TTC549 (cell line): ENCODE results near the gene CBFA2T2.
"Not testable (repeated sequence)": the region's sequence is repeated elsewhere in the genome, so short reads cannot be mapped to it uniquely, and the experiment has no call there.

Experiments
- FAIRE-seq: peaks from 2 replicates; lab custom pipeline; 2012; peaks lifted over from hg19 to GRCh38; lab: Jason Lieb, UNC

CBFA2T2 gene

DNA sequence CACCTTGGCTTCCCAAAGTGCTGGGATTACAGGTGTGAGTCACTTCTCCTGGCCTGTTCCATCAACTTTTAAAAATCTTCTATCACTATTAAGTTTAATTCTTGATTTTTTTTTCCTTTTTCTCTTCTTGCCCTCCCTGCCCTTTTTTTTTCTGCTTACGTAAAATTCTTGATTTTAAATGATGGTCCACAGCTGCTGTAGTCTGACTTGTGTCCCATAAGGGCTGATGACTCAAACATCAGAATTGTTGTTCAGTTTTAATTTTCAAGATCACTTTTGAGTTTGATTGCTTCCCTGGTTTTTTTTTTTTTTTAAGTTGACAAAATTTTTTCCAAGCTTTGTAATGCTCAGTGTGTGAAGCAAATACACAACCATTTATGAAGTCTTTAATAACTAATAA is 61.9 kb downstream of the CBFA2T2 start:
- no peak for FAIRE-seq

GRCh38 chr20:33552519-33552918 is 62.6 kb downstream of the CBFA2T2 start:
- FAIRE-seq = no peak

- no peak for FAIRE-seq
These were observed 63.6 kb downstream of the CBFA2T2 start for GRCh38 chr20:33553516-33553915.

DNA sequence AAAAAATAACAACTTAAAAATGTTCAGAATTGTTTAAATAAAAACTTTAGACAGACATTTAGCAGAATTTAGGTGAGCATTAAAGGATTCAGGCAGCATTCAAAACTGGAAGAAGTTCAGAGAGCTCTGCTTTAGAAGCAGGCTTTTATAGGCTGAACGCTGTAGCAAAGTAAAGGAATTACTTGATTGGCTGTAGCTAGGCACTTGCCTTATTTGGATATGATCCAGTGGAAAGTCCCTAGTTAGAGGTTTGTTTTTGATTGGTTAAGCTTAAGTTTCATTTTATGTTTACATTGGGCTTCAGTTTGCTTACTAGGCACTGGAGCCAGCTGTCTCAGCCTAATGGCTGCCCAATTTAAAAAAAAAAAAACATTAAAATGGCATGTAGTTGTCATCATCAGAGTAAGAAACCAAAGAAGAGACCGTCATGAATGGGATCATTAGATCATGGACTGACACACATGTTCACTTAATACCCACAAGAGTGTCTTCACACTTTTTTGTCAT is 65.1 kb downstream of the CBFA2T2 start:
- no peak for FAIRE-seq

DNA sequence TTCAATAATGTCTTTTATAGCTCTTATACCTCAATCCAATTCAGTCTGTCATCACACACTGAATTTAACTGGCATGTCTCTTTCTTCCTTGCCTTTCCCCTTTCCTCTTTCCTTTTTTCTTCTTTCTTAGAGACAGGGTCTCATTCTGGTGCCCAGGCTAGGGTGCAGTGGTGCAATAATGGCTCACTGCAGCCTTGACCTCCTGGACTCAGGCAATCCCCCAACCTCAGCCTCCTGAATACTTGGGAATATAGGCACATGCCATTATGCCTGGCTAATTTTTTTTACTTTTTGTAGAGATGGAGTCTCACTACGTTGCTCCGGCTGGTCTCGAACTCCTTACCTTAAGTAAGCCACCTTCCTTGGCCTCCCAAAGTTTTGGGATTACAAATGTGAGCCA is 65.9 kb downstream of the CBFA2T2 start:
- FAIRE-seq = no peak

DNA sequence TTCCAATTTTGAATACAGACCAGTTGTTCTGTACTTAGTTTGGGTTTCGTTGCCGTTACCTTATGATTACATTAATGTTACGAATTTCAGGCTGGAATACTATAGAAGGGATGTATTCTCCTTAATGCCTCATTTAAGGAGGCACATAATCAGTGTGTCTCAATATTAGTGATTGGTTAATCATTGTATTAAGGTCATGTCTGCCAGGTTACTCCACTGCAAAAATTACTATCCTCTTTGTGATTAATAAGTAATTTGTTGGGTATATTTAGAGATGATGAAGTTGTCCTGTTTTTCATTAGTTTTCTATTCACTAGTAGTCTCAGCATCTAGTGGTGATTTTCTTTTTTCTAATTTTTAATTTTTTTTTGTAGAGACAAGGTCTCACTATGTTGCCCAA is 66.3 kb downstream of the CBFA2T2 start:
- FAIRE-seq = no peak

DNA sequence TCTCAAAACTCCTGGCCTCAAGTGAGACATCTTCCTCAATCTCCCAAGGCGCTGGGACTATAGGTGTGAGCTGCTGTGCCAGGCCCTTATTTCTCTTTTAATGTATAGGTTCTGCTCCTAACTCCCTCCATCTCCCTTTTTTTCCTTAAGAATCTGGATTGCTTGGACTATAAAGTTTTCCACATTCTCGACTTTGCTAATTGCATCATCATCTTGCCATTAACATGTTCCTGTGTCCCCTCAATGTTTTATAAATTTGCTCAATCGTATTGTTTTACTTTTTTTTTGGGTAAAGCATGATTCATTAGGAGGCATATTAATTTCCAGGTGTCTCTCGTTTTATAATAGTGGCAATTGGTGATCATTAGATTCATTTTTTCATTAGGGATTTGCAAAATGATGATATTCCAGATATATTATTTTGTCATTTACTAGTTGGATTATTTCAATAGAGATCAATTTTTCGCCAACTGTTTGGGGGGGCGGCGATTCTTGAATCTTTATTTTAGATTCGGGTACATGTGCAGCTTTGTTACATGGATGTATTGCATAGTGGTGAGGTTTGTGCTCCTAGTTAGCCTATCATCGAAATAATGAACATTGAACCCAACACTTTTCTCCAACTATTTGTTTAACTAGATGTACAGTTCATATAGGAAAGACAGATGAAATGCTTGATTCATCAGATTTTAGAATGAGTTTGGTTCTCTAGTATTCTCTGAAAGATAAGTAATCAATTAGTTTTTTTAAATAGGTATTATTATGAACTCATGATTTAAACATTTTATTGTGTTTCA is 68.7 kb downstream of the CBFA2T2 start:
- FAIRE-seq = no peak

- no peak for FAIRE-seq
These were observed 69.3 kb downstream of the CBFA2T2 start for GRCh38 chr20:33559212-33559611.

- FAIRE-seq = no peak
These were observed 70.1 kb downstream of the CBFA2T2 start for GRCh38 chr20:33560026-33560425.

DNA sequence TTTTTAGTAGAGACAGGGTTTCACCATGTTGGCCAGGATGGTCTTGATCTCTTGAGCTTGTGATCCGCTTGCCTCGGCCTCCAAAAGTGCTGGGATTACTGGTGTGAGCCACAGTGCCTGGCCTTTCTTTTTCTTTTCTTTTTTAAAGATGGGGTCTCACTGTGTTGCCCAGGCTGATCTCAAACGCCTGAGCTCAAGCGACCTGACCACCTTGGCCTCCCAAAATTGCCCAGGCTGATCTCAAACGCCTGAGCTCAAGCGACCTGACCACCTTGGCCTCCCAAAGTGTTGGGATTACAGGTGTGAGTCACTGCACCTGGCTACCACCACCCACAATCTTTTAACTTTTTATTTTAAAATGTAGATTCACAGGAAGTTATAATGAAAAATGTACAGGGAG is 71.2 kb downstream of the CBFA2T2 start:
- FAIRE-seq = not testable (repeated sequence)

DNA sequence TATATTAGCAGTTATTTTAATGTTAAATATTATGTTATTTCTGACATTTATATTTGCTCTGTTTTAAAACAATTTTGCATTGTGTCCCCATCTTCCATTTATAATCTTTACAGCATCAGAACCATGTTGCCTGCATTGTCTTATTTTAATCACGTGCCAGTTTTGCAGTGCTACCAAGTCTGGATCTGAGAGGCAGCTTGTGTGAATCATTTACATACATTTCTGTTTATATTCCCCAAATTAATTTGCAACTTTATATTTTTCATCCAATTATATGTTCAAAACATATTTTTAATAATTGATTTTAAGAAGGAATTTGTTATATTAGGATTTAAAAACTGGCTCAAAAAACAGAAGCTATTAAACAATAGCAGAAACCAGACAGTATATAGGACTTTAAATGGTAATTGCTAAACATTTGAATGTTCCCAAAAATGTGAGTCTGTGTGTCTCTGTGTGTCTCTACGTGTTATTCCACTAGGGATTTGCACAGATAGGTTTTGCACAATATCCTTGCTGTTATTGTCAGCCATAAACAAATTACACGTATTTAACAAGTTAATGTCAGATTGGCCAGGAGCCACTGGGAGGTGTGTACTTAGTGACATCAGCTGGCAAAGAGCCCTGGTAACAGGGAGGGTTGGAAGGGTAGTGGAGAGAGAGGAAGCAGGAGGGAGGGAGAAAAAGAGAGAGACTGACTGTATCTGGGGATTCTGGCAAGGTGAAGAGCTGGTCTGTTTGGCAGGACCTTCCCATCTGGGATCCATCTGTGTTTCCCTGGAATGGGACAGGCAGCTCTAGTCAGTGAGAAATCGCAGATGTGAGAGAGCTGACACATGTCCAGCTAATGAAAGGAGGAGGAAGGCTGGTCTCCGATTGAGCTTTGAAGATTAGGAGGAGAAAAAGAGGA is 72.1 kb downstream of the CBFA2T2 start:
- no peak for FAIRE-seq

DNA sequence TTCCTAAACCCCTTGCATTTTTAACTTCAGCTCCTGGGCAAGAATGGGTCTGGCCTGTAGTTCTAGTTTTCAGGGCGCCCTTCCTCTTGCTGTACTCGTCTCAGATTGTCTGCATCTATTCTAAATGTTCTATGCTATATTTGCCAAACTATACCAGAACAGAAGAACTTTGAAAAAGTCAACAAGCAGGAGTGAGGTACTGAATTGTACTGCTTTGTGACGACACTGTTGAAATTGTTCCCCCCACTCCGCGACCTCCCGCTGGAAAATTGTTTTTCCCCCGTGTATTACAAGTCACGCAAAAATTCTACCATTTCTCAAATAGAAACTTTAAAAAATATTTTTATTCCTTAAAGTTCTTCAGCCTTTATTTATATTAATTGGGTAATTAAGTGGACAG is 73.9 kb downstream of the CBFA2T2 start:
- no peak for FAIRE-seq

DNA sequence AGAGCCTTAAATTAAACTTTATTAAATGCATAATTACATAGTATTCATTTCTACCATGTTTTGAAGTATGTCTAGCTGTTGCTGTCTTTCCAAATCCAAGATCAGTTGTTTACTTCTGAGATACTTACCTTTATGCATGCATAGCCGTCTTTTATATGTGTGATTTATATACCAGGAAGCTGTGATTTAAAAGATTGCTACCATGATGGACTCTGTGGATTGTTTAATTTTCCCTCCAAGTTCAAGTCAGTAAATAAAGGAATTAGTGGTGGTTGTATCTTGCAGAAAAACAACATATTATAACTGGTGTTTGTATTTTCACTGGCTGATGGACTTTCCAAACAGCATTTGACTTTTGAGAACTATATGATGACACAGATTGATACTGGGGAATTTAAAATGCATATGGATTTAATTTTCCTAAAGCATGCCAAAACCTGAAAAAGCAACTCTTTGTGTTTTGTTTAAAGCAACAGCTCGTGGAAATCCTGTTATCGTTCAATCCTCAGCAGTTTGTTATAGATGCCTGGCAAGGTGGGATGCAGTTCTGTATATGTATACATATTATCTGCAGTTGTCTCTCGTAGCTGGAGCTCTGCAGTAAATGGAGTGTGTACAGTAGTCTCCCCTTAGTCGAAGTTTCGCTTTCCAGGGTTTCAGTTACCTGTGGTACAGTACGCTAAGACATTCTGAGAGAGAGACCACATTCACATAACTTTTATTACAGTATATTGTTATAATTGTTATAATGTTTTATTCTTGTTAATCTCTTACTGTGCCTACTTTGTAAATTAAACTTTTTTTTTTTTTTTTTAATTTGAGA is 77.1 kb downstream of the CBFA2T2 start:
- FAIRE-seq = no peak

DNA sequence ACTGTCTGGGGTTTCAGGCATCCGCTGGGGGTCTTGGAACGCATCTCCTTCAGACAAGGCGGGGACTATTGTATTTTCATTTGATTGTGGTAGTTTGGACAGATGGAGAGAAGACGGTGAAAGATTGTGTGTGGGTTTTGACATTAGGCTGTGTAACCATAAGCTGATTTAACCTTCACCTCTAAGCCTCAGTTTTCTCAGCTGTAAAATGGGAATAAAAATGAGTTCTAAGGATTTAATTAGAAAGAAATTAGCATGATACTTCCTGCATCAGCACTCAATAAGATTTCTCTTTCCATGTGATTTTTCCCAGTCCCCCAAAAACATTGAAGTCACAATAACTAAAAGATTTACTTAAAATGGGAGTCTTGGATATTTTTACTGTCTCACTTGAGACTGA is 78.1 kb downstream of the CBFA2T2 start:
- no peak for FAIRE-seq

DNA sequence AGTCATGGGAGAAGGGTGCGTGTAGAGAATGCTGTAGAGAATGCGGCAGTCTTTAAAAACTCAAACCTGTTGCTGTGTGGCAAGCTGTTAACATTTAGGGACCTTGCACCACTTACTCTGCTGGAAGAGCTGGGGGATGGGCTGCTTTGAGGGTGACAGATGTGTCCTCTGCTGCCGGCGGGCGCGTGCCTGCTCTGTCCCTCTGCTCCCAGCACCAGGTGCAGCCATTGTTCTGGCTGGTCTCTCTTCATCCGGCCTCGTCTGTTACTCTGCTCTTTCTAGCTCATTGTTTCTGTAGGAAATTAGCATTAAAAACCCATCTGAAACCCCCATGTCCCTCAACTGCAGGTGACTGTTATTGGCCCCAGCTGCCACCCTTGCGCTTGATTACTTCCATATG is 78.5 kb downstream of the CBFA2T2 start:
- no peak for FAIRE-seq

- no peak for FAIRE-seq
These were observed 79.2 kb downstream of the CBFA2T2 start for GRCh38 chr20:33568868-33569801.

- no peak for FAIRE-seq
These were observed 80.0 kb downstream of the CBFA2T2 start for GRCh38 chr20:33569802-33570391.

DNA sequence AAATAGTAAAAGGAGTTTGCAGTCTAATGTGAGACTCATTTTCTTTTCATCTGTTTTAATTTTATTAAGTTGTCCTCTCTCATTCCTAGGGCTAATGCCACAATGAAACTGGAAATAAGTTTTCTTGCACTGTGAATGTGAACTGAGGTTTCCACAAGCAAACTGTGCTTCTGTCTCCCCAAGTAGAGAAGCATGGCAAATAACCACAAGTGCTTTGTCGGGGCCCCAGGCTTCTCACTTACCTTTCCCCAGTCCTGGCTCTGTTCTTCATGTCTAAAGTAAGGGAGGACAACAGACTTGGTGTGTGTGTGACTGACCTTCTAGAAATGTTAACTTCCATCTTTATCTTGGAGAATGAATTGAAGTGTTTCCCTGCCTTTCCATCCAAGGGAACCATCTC is 80.8 kb downstream of the CBFA2T2 start:
- FAIRE-seq = no peak

DNA sequence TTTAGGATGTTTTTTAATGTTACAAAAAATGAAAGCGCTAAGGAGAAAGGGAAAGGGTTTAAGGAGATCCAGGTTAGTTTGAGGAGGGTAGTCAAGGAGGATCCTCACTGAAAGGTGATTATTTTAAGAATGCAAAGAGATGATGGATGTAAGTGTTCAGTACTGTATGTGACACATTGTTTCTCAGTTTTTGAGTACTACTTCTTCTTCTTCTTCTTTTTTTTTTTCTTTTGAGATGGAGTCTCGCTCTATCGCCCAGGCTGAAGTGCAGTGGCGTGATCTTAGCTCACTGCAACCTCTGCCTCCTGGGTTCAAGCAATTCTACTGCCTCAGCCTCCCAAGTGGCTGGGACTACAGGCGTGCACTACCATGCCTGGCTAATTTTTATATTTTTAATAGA is 83.4 kb downstream of the CBFA2T2 start:
- FAIRE-seq = not testable (repeated sequence)

DNA sequence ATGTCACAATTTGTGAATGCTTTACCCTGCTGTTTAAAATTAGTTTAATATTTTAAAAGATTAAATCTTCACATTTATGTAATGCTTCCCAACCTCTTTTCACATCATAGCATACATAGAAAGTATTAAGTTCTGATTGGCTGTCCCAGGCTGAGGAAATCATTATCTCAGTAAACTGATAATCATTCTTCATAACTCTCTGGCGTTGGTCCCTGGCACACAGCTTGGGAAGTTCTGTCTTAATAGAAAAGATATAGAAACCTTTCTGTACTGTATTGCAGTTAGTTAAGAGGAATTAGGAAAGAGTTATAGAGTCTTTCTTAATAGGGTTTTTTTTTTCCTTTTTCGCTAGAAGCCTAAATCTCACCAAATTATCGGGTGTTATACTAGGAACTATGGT is 85.4 kb downstream of the CBFA2T2 start:
- FAIRE-seq = no peak
